Measurements from ENCODE around the gene FHIT.
"Not testable (repeated sequence)": the region's sequence is repeated elsewhere in the genome, so short reads cannot be mapped to it uniquely, and the experiment has no call there.

The FHIT gene

DNA sequence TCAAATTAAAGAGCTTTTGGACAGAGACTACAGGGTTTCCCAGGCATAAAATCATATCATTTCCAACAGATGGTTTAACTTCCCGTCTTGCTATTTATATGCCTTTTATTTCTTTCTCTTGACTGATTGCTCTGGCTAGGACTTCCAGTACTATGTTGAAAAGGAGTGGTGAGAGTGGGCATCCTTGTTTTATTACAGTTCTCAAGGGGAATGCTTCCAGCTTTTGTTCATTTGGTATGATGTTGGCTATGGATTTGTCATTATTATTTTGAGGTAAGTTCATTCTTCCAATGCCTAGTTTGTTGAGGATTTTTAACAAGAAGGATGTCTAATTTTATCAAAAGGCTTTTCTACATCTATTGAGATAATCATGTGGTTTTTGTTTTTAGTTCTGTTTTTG lies 1304.9 kb downstream of the FHIT start:
- no peak for DNase-seq (ENCODE audit: low read depth, low spot score)

DNA sequence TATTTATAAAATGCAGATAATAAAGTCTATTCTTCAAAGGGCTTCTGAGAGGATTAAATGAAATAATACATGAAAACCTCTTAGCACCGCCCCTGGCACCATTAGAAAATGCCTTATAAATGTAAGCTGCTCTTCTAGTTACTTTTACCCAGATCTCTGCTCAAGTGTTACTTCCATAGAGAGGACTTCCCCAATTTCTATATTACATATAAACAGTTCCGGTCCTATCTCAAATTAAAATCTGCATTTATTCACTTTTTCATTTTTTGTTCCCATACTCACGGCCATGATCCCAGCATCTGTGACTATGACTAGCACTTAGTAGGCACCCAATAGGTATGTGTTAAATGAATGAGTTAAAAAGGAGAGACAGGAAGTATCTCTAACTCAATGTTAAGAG lies 1310.5 kb downstream of the FHIT start:
- DNase-seq (ENCODE audit: low read depth, low spot score), result no peak

DNA sequence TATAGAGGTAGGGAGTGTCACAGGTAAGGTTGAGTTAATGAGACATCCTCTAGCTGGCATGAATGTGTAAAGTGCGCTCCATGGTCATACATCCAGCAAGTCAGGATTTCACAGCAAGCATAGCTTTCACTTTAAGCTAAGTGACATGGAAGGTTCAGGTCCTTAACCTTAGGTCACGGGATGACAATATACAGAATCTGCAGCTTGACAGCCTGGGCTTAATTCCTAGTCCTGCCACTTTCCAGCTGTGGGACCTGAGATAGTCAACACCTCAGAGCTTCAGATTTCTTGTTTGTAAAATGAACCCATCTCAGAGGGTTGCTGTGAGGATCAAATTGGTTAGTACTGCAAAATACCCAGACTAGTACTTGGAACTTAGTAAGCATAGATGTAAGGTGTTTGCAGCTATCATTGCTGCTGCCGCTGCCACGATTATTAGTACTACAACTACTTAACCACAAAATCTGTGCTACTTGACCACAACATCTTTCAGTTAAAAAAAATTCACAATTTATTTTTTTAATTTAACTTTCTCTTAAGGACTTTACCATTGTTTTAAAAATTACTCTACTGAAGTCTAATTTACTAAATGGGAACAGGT lies 1311.3 kb downstream of the FHIT start:
- no peak for DNase-seq (ENCODE audit: low read depth, low spot score)

DNA sequence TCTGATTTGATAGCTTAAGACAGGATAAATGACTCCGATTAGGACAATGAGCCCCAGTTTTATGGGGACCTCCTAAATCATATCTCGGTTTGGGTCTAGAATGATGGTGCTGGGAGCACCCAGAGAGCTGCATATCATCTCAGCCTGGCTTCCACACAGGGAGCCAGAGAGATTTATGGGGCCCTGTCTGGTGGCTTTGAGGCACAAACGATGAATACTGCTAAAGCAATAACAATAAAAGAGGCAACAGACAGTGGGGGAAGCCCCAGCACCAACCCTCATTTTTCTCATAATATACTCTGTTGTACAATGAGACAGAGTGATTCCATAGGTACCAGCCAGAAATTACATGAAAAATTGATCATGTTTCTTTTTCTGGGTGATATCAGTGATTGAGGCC lies 1312.4 kb downstream of the FHIT start:
- DNase-seq (ENCODE audit: low read depth, low spot score), result no peak

DNA sequence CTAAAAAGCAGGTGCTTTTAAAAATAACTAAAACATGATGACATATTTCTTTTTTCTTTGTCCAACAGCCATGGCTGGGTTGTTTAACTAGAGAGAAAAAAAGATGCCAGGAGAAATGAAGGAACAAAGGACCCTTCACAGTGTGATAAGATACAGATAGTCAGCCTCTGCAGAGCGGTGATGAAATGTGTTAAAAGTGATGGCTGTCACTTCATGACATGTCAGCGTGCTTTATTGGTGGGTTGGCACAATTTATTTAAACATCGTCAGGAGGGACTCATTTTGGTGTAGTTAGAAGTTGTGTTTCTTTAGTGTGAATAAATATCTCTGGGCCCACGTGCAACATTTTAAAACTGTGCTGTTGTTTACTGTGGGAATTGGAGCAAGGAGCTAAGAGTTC lies 1314.1 kb downstream of the FHIT start:
- DNase-seq (ENCODE audit: low read depth, low spot score), result no peak

DNA sequence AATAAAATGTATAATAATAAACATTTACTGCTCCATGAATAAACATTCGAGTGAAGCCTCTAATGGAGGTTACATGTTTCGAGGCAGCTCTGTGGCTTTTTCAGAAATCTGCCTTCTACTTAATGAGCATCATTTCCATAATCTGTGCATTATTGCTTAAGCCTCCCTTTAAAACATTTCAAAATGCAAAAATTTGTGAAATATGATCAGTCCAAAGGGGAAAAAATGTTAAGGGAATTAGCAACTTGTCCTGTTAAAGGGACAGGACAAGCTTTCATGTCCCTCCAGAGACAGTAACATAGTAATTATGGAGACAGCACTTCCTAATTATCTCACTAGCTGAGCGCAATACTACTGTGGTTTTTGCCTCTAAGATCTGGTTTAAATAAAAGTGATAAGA lies 1314.8 kb downstream of the FHIT start:
- DNase-seq (ENCODE audit: low read depth, low spot score), result no peak

DNA sequence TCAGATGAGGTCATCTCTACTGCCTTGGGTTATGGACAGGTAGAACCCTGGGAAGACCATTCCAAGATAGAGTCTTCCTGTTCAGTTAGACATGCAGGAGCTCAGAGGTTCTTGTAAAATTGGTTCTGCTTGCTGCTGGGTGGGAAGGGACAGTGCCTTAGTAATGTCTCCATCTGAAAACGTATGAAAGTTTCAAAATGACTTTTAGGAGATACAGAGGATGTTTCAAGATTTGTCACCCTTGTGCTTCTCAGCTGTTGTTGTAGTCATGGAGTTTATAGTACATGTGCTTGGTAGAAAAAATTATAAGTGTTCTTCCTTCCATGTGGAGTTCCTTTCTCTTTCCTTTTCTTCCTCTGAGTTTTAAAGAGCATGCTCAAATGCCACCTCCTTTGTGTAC lies 1316.2 kb downstream of the FHIT start:
- no peak for DNase-seq (ENCODE audit: low read depth, low spot score)

DNA sequence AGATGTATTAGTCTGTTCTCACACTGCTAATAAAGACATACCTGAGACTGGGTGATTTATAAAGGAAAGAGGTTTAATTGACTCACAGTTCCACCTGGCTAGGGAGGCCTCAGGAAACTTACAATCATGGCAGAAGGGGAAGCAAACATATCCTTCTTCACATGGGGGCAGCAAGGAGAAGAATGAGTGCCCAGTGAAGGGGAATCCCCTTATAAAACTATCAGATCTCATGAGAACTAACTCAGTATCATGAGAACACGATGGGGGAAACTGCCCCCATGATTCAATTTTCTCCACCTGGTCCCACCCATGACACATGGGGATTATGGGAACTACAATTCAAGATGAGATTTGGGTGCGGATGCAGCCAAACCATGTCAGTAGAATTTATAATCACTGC lies 1316.7 kb downstream of the FHIT start:
- DNase-seq (ENCODE audit: low read depth, low spot score), result not testable (repeated sequence)

DNA sequence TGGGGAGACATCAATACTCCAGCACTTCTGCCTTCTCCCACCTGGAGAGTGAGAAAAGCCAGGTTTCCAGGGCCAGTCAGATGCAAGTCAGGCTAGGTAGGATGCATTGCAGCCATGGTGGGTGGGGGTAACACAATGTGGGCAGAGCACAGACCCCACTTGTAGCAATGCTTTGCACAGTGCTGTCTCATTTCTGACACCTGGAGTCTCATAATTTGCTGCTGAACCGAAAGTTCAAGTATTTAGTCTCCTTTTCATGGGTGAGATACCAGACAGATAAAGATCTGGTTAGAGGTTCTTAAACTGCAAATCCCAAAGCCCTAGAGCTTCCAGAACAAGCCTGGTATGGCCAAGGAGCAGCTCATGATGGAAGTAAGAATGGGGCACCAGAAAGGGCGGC lies 1321.1 kb downstream of the FHIT start:
- DNase-seq (ENCODE audit: low read depth, low spot score), result no peak

DNA sequence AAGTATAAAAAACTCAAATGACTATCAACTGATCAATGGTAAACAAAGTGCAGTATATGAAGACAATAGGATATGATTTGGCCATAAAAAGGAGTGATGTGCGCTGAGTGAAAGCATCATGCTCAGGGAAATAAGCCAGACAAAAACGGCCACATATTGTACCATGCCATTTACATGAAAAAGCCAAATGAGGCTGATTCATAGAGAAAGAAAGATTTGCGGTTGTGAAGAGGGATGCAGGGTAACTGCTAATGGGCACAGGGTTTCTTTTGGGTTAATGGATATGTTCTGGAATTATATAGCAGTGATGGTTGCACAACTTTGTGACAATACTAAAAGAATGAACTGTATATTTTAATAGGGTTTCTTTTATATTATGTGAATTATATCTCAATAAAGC lies 1324.2 kb downstream of the FHIT start:
- no peak for DNase-seq (ENCODE audit: low read depth, low spot score)

DNA sequence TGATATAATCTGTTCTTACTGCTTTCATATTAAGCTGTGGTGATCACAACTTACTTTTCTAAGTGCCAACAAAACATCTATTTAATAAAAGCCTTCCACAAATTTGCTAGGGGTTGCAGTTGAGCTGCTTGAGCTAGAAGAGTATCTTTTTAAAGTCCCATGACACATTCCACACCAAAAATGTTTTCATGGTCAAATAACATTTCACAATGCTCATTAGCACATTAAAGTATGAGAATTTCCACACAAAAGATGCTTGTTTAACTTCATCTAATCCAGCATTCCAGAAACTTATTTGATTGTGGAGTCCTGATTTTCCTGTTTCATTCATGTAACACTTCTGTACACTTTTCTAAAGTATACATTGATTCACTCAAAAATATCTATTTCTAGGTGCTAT lies 1325.3 kb downstream of the FHIT start:
- DNase-seq (ENCODE audit: low read depth, low spot score), result no peak

DNA sequence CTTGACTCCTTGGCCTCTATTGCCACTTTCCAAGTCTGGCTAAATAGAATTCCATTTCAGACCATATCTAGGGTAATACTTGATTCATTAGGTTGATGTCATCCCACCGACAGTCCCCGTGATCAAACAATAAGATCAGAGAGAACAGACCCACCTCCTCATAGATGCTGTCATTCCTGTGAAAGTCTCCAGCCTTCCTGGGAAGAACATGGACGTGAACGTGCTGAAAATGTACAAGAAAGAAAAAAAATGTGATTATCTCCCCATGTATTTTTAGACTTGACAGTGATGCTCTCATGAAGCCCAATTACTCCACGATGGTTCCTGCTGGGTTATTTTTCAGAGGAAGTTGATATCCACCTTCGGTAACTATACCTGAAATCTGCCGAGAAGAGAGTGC lies 1329.1 kb downstream of the FHIT start:
- DNase-seq (ENCODE audit: low read depth, low spot score), result no peak

DNA sequence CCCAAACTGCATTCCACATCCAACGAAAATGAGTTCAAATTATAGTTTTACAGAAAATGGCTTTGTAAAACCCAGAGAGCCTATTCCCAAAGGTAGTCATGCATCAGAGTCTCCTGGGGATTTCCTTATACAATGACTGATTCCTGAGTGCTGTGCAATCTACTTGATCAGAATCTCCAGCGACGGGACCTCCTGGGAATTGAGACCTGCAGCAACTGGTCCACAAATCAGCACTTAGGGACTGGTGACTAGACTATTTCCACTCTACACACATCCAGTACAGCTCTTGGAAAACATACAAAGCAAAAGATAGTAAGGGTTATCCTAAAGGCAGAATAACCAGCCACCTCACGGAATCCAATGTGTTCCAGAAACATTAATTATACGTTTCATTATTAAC lies 1330.4 kb downstream of the FHIT start:
- no peak for DNase-seq (ENCODE audit: low read depth, low spot score)

DNA sequence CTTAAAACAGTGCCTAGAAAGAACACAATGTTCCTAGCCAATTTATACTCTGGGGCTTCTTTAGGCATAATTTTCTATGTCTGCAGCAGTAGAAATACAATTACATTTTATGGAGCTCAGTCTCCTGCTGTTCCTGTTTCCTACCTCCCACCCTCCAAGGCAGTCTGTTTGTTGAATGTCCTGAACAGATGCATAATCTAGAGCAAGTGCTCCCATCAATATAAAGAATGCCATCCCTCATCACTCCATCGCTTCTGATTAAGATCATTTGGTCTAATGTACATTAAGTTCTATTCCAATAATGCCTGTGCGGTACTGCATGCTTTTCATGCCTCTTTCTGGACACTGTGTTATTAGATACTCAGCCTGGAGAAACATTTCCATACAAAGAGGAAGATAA lies 1331.7 kb downstream of the FHIT start:
- DNase-seq (ENCODE audit: low read depth, low spot score), result no peak

DNA sequence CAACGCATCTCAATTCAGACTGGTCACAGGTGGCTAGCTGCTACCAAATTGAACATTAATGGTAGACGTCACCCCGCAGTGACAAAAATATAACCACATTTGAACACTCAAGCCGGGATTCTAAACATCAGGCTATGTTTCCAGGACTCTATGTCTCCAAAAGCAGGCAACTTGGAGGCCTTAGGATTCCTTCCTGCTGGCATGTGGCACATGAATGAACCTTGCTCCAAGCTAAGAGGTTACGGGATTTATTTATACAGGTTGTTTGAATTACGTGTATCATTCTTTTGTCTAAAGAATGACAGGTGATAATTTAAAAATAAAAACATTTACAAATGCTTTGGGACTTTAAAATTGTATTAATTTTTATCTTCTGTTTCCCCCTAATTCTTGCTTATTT lies 1337.0 kb downstream of the FHIT start:
- no peak for DNase-seq (ENCODE audit: low read depth, low spot score)

DNA sequence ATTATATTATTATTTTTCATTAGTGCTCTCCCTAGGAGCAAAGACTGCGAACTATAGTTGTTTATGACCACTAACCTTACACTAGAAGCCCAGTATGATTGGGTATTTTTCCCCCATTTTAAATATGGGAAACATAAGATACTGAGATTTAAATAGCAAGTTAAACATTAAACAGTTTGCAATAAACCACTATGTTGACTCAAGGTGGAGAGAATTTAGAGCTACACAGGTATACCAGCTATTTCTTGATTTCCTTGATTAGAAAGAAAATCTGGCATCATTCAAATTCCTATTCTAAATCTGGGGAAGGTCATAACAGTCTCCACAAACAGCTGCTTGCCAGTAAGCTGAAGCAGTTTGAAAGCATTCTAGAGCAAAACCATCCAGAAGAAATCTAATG lies 1337.6 kb downstream of the FHIT start:
- DNase-seq (ENCODE audit: low read depth, low spot score), result no peak

DNA sequence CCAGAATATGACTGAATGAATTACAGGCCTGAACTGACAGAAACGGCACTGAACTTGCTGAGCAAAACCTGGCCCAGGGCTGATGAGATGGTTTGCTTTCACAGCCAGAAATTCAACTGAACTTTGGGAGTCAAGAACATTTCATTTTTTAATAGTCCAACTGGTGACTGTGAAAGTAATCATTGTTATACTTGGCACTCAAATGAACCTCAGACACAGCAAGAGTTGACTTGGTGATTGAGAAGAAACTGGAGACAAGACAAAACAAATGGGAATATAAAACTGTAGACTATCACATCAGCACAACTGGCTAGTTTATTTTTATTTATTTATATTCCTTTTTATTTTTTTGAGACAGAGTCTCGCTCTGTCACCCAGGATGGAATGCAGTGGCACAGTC lies 1342.6 kb downstream of the FHIT start:
- DNase-seq (ENCODE audit: low read depth, low spot score), result no peak

DNA sequence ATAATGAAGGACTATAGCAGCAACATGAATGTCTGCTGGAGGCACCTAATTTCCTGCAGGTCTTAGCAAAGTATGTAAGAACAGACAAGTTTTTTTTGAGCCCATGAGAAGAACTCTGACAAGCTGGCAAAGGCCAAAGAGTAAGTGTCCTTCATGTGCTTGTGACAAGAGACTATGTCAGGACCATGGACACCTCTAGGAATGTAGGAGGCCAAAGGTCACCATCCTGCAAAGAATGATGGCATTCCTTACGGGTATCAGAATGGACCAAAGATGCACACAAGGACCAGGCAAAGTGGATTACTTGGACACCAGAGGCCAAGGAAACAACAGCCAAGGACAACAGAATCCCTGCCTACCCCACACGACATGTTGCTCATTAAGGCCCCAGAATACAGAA lies 1343.0 kb downstream of the FHIT start:
- DNase-seq (ENCODE audit: low read depth, low spot score), result no peak

DNA sequence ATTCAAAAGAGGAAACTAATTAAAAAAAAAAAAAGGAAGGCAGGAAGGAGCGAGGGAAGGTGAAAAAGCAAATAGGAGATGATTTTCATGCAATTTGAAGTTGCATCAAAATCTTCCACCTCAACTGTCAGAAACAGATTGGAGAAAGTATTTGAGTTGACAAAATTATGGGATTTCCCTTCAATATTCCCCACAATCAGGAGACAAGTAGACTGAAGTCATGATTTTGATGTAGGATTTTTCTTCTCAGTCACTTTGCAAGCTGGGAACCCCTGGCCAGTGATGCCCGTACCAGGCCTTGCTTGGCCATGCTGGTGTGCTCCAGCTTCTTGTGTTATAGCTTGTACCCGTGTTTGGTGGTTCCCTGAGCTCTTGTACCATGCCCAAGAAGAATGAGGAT lies 1347.0 kb downstream of the FHIT start:
- DNase-seq (ENCODE audit: low read depth, low spot score), result no peak

DNA sequence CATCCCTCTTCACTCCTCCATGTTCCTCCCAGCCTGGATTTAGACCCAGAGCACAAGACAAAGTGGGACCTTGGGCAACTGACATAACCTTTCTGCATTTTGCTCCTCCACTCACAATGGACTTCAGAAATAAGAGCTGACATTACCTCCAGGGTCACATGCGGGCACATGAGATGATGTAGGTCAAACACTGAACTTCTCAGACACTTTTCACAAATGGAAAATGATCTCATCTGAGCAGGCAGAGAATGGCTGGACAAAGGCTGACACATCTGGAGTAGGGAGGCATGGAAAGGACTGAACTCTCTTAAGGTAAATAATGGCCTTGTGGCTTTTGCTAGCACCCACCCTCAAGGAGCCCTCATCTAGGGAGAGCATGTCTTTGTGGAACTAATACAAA lies 1352.2 kb downstream of the FHIT start:
- no peak for DNase-seq (ENCODE audit: low read depth, low spot score)

DNA sequence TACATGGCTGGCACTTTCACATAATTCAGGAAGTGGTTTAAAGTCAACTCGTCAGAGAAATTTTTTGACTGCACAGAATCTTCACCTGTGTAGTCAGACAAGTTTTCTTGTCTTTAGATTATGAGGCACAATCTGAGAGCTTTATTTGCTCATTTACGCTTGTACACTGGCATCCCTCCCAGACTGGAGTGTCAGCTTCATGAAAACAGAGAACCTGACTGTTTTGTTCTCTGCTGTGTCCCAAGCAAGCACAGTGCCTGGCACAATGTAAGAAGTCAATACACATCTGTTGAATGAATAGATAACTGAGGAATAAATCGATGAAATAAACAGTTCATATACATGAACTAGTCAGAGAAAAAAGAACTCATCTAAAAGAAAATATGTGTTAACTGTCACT lies 1355.3 kb downstream of the FHIT start:
- no peak for DNase-seq (ENCODE audit: low read depth, low spot score)

DNA sequence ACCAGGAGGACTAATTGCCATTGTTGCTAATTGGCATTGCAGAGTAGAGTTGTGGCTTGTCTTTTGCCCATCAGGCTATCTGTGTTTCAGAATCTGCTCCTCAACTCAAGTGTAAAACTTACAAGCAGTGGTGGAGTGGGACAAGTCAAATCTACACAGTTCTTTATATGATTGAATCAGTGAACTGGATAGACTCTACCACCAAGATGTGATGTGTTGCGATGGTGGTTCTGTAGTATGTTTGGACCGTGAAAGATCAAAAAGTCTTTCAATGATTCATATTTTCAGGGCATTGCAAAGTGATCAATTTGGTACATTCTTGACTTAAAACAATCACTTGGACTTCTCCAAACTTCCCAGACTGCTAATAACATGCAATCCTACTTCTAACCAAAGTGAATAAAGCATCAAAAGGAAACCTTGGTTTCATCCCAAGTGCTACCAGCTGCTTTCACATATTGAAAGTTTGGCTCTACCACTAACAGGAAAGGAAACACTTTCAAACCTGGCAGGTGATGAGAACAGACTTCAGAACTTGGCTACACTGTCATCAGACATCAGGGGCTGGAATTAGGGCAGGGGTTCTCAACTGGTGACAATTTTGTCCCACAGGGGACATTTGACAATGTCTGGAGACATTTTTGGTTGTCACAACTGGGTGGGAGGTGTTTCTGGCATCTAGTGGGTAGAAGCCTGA lies 1356.7 kb downstream of the FHIT start:
- DNase-seq (ENCODE audit: low read depth, low spot score), result no peak

DNA sequence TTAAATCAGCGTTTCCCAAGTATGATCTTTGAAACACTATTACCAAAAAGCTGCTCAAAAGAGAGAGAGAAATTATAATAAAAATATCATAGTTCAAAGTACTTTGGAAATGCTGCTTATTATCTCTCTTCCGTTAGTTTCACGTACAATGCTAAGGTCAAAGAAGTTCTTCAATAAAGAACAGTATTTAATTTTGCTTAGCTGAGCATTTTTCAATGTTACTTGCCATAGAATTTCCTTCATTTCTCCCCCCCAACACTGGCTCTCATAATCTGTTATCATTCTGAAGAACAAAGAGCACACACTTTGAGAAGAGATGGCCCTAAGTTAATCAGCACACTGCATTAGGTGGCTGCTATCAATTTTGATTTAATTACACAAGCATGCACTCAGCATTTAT lies 1360.6 kb downstream of the FHIT start:
- no peak for DNase-seq (ENCODE audit: low read depth, low spot score)

DNA sequence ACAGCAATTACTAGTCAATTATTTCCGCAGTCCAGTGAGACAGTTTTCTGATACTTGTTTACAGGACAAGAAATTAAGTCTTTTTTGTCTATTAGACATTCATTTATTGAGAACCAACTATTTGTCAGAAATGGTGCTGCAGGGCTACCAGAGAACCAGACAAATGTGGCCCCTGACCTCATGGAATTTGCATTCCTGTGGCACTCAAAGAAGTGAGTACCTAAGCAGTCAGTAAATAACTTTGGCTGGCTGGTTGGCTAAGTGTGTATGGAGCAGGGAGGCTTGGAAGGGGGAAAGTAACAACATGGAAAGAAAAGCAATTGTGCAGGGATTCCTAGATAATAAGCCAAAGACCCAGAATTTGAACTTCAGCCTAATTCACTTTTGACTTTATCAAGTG lies 1364.5 kb downstream of the FHIT start:
- DNase-seq (ENCODE audit: low read depth, low spot score), result no peak
